ENCODE measurements around the gene CSAG2. TPM values are rescaled to one million over a fixed set of nuclear protein-coding genes. Genes with fewer than 3 reads are reported as not detected.
"Not testable (repeated sequence)": the region's sequence is repeated elsewhere in the genome, so short reads cannot be mapped to it uniquely, and the experiment has no call there.

The CSAG2 gene
- total RNA-seq, 1 donor from 2014 or later: not detected

- intact Hi-C loops (cut with DNase I); DNase-seq (ENCODE audit: low spot score); ATAC-seq: not testable (repeated sequence)
These were observed 28.1 kb downstream of the CSAG2 start for GRCh38 chrX:152681012-152681411.

GRCh38 chrX:152674652-152675051, 34.4 kb downstream of the CSAG2 start:
- intact Hi-C loops (cut with DNase I); ATAC-seq: not testable (repeated sequence)

DNA sequence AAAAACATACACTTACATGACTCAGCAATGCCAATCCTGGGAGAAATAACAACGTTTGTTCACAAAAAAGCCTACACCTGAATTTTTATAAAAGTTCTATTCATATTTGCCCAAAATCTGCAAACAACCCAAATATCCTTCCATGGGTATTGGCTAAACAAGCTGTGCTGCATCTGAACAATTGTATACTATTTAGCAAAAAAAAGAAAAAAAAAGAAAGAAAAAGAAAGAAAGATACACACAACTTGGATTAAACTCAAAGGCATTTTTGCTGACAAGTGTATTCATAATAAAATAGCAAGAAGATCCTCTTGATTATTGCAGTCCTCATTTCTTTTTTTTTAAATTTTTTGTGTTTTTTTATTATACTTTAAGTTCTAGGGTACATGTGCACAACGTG, 34.9 kb downstream of the CSAG2 start:
- ATAC-seq (no peak), DNase-seq (ENCODE audit: low spot score) (no peak)
- intact Hi-C loops (cut with DNase I): no loop called here

More at GRCh38 chrX:152674652-152675051, 34.4 kb downstream of the CSAG2 start:
- DNase-seq (ENCODE audit: low spot score): not testable (repeated sequence)

- intact Hi-C loops (cut with DNase I): no loop called here
- DNase-seq (ENCODE audit: low spot score) (no peak), ATAC-seq (no peak)
These were observed 46.0 kb downstream of the CSAG2 start for GRCh38 chrX:152663086-152663485.

DNA sequence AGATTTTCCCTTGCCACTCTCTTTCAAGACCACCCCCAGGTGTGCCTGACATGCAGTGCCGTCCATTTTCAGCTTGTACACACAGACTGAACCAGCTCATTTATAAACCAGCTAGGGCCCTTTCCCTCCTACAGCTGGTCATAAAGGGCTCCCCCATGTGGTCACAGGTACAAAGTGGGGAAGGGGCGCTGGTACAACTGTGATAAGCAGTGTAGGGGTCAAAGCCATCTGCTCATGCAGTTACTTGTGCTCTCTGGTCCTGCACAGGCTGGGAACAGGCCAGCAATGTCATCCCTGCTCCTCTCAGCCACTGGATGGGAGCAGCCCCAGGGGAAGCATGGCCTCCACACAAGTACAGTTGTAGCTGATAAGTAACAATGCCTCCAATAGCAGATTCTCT, 50.8 kb downstream of the CSAG2 start:
- ATAC-seq (no peak), DNase-seq (ENCODE audit: low spot score) (no peak)
- intact Hi-C loops (cut with DNase I): no loop called here

Other genes with a start within 250 kb of the CSAG2 start
- gene GABRQ, start 71.4 kb downstream of the CSAG2 start, total RNA-seq: 5.3 TPM
- gene MAGEA3, start 10.5 kb downstream of the CSAG2 start, total RNA-seq: not detected
- not detected for gene MAGEA2B, start 5.4 kb upstream of the CSAG2 start, total RNA-seq
- not detected for gene CSAG1, start 24.4 kb upstream of the CSAG2 start, total RNA-seq
- gene MAGEA12, start 24.5 kb upstream of the CSAG2 start, total RNA-seq: not detected
- not detected for gene MAGEA2, start 44.6 kb upstream of the CSAG2 start, total RNA-seq
- gene CSAG3, start 49.9 kb upstream of the CSAG2 start, total RNA-seq: not detected
- not detected for gene MAGEA6, start 60.4 kb upstream of the CSAG2 start, total RNA-seq
- 25.0 TPM for gene CETN2, start 121.5 kb upstream of the CSAG2 start, total RNA-seq
- 18.0 TPM for gene NSDHL, start 121.8 kb upstream of the CSAG2 start, total RNA-seq
- 26.9 TPM for gene ZNF185, start 188.8 kb upstream of the CSAG2 start, total RNA-seq

All from sciatic nerve (tissue), 2 donors.